GM12801 (cell line): ENCODE measurements around the gene TMEM232.

Experiments used
- TF ChIP-seq, protein P1 (sequence below): IDR thresholded peaks from one replicate; pipeline ENCODE4 v1.5.1; 2011; ENCODE audit warnings: control low read depth; ENCODE audit not compliant: insufficient read length; ENCODE audit errors: extremely low read depth

Gene TMEM232

GRCh38 chr5:110753600-110753999 is 27.1 kb upstream of the TMEM232 start:
- TF ChIP-seq, protein P1, sequence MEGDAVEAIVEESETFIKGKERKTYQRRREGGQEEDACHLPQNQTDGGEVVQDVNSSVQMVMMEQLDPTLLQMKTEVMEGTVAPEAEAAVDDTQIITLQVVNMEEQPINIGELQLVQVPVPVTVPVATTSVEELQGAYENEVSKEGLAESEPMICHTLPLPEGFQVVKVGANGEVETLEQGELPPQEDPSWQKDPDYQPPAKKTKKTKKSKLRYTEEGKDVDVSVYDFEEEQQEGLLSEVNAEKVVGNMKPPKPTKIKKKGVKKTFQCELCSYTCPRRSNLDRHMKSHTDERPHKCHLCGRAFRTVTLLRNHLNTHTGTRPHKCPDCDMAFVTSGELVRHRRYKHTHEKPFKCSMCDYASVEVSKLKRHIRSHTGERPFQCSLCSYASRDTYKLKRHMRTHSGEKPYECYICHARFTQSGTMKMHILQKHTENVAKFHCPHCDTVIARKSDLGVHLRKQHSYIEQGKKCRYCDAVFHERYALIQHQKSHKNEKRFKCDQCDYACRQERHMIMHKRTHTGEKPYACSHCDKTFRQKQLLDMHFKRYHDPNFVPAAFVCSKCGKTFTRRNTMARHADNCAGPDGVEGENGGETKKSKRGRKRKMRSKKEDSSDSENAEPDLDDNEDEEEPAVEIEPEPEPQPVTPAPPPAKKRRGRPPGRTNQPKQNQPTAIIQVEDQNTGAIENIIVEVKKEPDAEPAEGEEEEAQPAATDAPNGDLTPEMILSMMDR: no peak

GRCh38 chr5:110752953-110753352 is 26.5 kb upstream of the TMEM232 start:
- TF ChIP-seq, protein P1: no peak

GRCh38 chr5:110751902-110752762 is 25.7 kb upstream of the TMEM232 start:
- TF ChIP-seq, protein P1: no peak

DNA sequence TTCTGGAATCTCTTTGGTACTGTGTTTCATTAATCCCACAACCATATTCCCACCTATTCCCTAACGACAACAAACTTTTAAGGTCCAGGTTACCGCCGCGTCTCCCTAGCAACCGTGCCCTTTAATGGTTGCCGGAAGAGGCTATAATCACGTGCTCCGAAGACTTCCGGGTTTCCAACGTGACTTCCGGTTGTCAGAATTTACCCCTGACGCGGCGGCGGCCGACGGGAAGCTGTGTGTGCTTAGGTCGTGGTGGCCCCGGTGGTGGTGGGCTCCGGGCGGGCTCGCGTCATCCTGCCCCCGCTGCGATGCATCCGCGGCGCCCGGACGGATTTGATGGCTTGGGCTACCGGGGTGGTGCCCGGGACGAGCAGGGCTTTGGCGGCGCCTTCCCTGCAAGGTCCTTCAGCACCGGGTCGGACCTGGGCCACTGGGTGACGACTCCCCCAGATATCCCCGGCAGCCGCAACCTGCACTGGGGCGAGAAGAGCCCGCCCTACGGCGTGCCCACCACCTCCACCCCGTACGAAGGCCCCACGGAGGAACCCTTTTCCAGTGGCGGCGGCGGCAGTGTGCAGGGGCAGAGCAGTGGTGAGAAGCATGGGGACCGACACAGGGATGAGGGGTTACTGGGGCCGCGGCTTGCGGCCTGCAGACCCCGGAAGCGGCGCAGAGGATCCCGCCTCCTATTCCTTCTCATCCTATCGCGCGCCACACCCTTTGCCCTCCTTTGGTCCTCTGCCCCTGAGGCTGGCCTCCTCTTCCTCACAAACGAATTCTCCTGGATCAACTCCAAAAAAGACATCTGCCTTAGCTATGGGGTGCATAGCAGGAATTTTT is 12.6 kb upstream of the TMEM232 start, which contains the start of gene SLC25A46:
TSS of gene SLC25A46 (plus strand) at position 196 of the 840 bp plus-strand sequence. CDS start at position 309, 113 bp downstream.
- TF ChIP-seq, protein P1: no peak

- TF ChIP-seq, protein P1: no peak
Observed at GRCh38 chr5:110738503-110738811, 12.0 kb upstream of the TMEM232 start.

GRCh38 chr5:110736753-110737152 is 10.3 kb upstream of the TMEM232 start:
- TF ChIP-seq, protein P1: no peak

DNA sequence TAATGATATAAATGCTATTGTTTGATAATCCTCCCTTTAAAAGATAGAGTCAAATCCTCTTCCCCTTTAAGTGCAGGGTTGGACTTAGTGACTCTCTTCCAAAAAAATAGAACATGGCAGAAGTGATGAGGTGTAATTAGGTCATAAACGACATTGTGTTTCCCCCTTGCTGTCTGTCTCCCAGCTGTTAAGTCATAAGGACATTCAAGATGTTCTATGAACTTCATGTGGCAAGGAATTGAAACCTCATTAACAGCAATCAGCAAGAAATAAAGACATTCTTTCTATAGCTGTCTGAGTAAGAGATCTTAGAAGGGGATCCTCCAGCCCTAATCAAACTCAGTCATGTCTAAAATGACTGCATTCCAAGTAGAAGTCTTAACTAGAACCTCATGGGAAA is 9.1 kb upstream of the TMEM232 start:
- TF ChIP-seq, protein P1: no peak
